Uterus (tissue), 4 donors: Measurements from ENCODE around the gene ARHGEF25. TPM values are rescaled to one million over a fixed set of nuclear protein-coding genes. Genes with fewer than 3 reads are reported as not detected.

Source experiments
- DNase-seq, 2 donors: peaks; one replicate each; pipeline ENCODE4 v3.0.0-alpha.2; 2019 to 2020
- H3K27ac ChIP-seq, 2 donors: fragments of 200-600 bp; sonication (generic); 1 replicate in 1 of 2; 2 replicates in 1 of 2; pipeline ENCODE4 v1.5.1; 2016 to 2018
- H3K27me3 ChIP-seq, 2 donors: fragments of 200-600 bp; sonication (generic); one replicate each; pipeline ENCODE4 v1.5.1; 2018 to 2019; ENCODE audit warnings: control low read depth in 1 of 2
- H3K36me3 ChIP-seq, 2 donors: fragments of 200-600 bp; sonication (generic); one replicate each; pipeline ENCODE4 v1.5.1; 2019; ENCODE audit warnings: control low read depth in 1 of 2
- H3K4me1 ChIP-seq, 2 donors: fragments of 200-600 bp; sonication (generic); one replicate each; pipeline ENCODE4 v1.5.1; 2018 to 2019; ENCODE audit warnings: control low read depth in 1 of 2
- H3K4me3 ChIP-seq, 2 donors: fragments of 200-600 bp; sonication (generic); 1 replicate in 1 of 2; 2 replicates in 1 of 2; pipeline ENCODE4 v1.5.1; 2018 to 2019; ENCODE audit warnings: mild to moderate bottlenecking in 1 of 2
- H3K9me3 ChIP-seq, 2 donors: fragments of 200-600 bp; sonication (generic); one replicate each; pipeline ENCODE4 v1.5.1; 2019; ENCODE audit warnings: control low read depth in 1 of 2
- POLR2A ChIP-seq, 2 donors: fragments of 450-650 bp; IDR thresholded peaks; one replicate each; pipeline ENCODE4 v1.6.1; 2016; ENCODE audit warnings: antibody characterized with exemption in 2 of 2, mild to moderate bottlenecking in 1 of 2, moderate library complexity in 1 of 2
- intact Hi-C: fragments of 100-400 bp; cut with DNase I; formaldehyde crosslinking; loops from one replicate; pipeline ENCODE4 v1.15.1; 2023; ENCODE audit warnings: low total_unique reads
- total RNA-seq, 4 donors: library from RNA; depleted of rRNA in 3 of 4; stranded (reverse); fragments of >200 nt in 3 of 4; gene quantifications; one replicate each; pipeline versions ENCODE4 v1.1.0 to v1.2.4, GENCODE V29; 2014 to 2023
- TF ChIP-seq, protein P1 (sequence below), 4 experiments: fragments of 200-600 bp in 2 of 4; fragments of 450-650 bp in 2 of 4; sonication (generic) in 2 of 4; IDR thresholded peaks; one replicate each; pipeline ENCODE4 v1.5.1; 2016 to 2019; ENCODE audit warnings: antibody characterized with exemption in 4 of 4, mild to moderate bottlenecking in 2 of 4, moderate library complexity in 1 of 4
- donor health status: DM: yes; HTN: yes; CAD: no.

ARHGEF25 gene
- total RNA-seq, 4 donors from 2014 or later, result 52.9 to 205 (median 85.6) TPM

DNA sequence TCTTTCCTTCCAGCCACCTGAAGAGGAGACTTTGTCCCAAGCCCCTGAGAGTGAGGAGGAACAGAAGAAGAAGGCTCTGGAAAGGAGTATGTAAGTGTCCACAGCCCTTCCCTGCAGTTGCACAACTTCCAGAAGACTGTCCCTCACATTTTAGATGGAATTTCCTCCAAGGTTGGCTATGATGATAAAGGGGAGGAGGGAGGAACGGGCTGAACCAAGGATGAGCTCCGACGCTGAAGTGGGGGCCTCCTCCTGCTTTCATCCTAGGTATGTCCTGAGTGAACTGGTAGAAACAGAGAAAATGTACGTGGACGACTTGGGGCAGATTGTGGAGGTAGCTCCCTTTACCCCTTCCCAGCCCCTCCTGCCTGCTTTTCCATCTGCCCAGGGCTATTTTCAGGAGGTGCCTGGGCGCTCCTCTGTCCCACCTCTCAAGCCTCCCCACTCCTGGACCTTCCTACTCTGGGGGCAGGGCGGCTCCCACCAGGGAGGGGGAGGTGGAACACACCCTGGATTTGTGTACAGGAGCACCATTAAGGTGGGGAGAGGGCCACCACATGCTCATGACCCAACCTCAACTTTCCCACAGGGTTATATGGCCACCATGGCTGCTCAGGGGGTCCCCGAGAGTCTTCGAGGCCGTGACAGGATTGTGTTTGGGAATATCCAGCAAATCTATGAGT, 2.3 kb downstream of the ARHGEF25 start:
- no peak overlapping the region for H3K4me3 ChIP-seq
- TF ChIP-seq POLR2A (IDR thresholded peaks at IDR 0.05), result no peak
- TF ChIP-seq, protein P1, sequence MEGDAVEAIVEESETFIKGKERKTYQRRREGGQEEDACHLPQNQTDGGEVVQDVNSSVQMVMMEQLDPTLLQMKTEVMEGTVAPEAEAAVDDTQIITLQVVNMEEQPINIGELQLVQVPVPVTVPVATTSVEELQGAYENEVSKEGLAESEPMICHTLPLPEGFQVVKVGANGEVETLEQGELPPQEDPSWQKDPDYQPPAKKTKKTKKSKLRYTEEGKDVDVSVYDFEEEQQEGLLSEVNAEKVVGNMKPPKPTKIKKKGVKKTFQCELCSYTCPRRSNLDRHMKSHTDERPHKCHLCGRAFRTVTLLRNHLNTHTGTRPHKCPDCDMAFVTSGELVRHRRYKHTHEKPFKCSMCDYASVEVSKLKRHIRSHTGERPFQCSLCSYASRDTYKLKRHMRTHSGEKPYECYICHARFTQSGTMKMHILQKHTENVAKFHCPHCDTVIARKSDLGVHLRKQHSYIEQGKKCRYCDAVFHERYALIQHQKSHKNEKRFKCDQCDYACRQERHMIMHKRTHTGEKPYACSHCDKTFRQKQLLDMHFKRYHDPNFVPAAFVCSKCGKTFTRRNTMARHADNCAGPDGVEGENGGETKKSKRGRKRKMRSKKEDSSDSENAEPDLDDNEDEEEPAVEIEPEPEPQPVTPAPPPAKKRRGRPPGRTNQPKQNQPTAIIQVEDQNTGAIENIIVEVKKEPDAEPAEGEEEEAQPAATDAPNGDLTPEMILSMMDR (IDR thresholded peaks at IDR 0.05), result no peak
- H3K27ac ChIP-seq, result no peak overlapping the region
- no peaks in the 10 kb centered on the region for H3K4me1 ChIP-seq
- H3K36me3 ChIP-seq, result no peaks in the 10 kb centered on the region
- intact Hi-C loops, result no loop called here
- DNase-seq, result peak in 1 of 2 donors; percentile 9
- no peaks in the 10 kb centered on the region for H3K9me3 ChIP-seq
- H3K27me3 ChIP-seq, result no peaks in the 10 kb centered on the region

DNA sequence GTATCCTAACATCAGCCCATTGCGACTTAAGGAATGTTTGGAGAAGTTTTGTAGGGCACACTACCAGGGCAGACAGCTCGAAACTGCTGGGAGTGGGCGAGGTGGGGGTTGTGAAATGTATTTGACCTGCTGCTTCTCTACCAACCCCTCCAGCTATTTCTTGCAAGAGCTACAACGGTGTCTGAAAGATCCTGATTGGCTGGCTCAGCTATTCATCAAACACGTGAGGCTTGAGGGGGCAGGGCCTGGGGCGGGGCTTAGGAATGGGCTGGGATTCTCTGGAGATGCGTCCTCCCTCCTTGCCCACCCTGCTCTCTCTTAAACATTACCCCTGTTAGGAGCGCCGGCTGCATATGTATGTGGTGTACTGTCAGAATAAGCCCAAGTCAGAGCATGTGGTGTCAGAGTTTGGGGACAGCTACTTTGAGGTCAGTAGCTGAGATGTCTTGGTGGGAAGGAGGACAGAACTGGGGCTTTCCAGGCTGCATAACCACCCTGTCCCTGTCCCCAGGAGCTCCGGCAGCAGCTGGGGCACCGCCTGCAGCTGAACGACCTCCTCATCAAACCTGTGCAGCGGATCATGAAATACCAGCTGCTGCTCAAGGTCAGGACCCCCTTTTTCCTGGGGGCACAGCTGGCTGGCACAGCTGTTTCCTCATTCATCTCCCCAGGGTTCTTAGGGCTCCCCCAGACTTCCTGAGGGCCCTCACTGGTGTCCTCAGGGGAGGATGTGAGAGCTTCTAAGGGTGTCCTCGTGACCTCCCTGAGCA, 3.1 kb downstream of the ARHGEF25 start:
- Histone ChIP-seq H3K36me3 (no peaks in the 10 kb centered on the region), H3K9me3 (no peaks in the 10 kb centered on the region), H3K4me1 (no peaks in the 10 kb centered on the region), H3K4me3 (no peak overlapping the region), H3K27ac (no peak overlapping the region), H3K27me3 (no peaks in the 10 kb centered on the region)
- no peak for TF ChIP-seq POLR2A (IDR thresholded peaks at IDR 0.05)
- TF ChIP-seq, protein P1 (IDR thresholded peaks at IDR 0.05), result no peak
- DNase-seq, result peak; percentile 49 to 59
- intact Hi-C loops, result no loop called here

DNA sequence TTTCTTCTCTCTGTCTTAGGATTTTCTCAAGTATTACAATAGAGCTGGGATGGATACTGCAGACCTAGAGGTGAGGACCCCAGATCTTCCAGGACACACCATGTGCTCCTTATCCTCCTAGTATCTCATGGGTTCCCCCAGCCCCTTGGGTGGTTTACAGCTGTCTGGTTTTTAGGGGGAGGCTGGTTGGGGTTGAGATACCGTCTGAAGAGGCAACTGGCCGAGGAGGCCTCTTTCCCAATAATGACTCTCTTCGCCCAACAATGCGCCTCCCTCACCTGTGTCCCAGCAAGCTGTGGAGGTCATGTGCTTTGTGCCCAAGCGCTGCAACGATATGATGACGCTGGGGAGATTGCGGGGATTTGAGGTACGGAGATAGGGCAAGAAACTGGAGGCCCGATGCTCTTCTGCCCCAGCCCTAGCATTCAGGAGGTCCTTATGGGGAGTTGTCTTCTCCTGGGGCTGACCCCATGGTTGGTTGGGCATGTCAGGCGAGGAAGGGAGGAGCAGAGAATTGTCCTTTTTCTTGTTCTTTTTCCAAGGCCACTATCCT, 3.8 kb downstream of the ARHGEF25 start:
- no peaks in the 10 kb centered on the region for H3K4me1 ChIP-seq
- no peak overlapping the region for H3K4me3 ChIP-seq
- intact Hi-C loops, result no loop called here
- TF ChIP-seq, protein P1 (IDR thresholded peaks at IDR 0.05), result no peak
- no peak for TF ChIP-seq POLR2A (IDR thresholded peaks at IDR 0.05)
- no peaks in the 10 kb centered on the region for H3K36me3 ChIP-seq
- no peak for DNase-seq
- no peaks in the 10 kb centered on the region for H3K9me3 ChIP-seq
- H3K27ac ChIP-seq, result no peak overlapping the region
- H3K27me3 ChIP-seq, result no peaks in the 10 kb centered on the region

DNA sequence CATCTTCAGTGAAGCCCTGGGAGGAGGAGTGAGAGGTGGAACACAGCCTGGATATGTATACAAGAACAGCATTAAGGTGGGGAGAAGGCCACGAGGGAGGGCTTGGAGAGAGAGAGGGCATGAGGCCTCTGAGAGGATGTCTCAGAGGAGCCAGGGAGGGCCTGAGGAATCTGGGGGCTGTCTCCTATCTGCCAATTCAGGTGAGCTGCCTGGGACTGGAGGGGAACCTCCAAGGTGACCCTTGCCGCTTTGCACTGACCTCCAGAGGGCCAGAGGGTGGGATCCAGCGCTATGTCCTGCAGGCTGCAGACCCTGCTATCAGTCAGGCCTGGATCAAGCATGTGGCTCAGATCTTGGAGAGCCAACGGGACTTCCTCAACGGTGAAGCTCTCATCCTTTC, 4.4 kb downstream of the ARHGEF25 start:
- Histone ChIP-seq H3K9me3 (no peaks in the 10 kb centered on the region), H3K36me3 (no peaks in the 10 kb centered on the region), H3K27ac (no peak overlapping the region), H3K27me3 (no peaks in the 10 kb centered on the region), H3K4me1 (no peaks in the 10 kb centered on the region), H3K4me3 (no peak overlapping the region)
- DNase-seq, result no peak
- TF ChIP-seq, protein P1 (IDR thresholded peaks at IDR 0.05), result no peak
- TF ChIP-seq POLR2A (IDR thresholded peaks at IDR 0.05), result no peak
- intact Hi-C loops, result no loop called here
